A673 (cell line): Measurements from ENCODE around the gene HMGCS1. TPM values are rescaled to one million over a fixed set of nuclear protein-coding genes. Genes with fewer than 3 reads are reported as not detected.

ENCODE experiments used
- BruUV-seq: library from RNA; stranded (reverse); fragments of 400-500 nt; replicated peaks from 2 replicates; lab custom pipeline; 2021; lab: Mats Ljungman, UMichigan
- CTCF ChIA-PET: fragments of 300-600 bp; sonication (Branson Sonifier 250); formaldehyde crosslinking; loops from one replicate; lab custom pipeline; 2022; ENCODE audit warnings: antibody characterized with exemption; lab: Charles Lee
- POLR2A ChIA-PET: fragments of 300-600 bp; sonication (Branson Sonifier 250); formaldehyde crosslinking; loops from one replicate; lab custom pipeline; 2022; ENCODE audit warnings: antibody characterized with exemption; ENCODE audit not compliant: low non-redundant PET; lab: Charles Lee
- DNase-seq: peaks from one replicate; pipeline ENCODE4 v3.0.0-alpha.2; 2015; ENCODE audit warnings: low spot score
- H3K27ac ChIP-seq: fragments of 200-600 bp; sonication (generic); 2 replicates; pipeline ENCODE4 v1.5.1; 2016; ENCODE audit warnings: mixed run types, low read depth, mild to moderate bottlenecking, mixed read lengths, antibody characterized with exemption, low read length; ENCODE audit not compliant: poor library complexity, severe bottlenecking
- H3K27me3 ChIP-seq: fragments of 200-600 bp; sonication (generic); replicated peaks from 2 replicates; pipeline ENCODE4 v1.6.1; 2017; ENCODE audit warnings: mixed run types, low read depth, mild to moderate bottlenecking, mixed read lengths, antibody characterized with exemption, low read length; ENCODE audit not compliant: insufficient read depth, poor library complexity
- H3K36me3 ChIP-seq: fragments of 200-600 bp; sonication (generic); 2 replicates; pipeline ENCODE4 v1.6.1; 2016; ENCODE audit warnings: mixed run types, mild to moderate bottlenecking, mixed read lengths, antibody characterized with exemption, low read length; ENCODE audit not compliant: insufficient read depth, poor library complexity, severe bottlenecking
- H3K4me1 ChIP-seq: fragments of 200-600 bp; sonication (generic); 2 replicates; pipeline ENCODE4 v1.6.1; 2017; ENCODE audit warnings: mixed run types, mild to moderate bottlenecking, mixed read lengths, antibody characterized with exemption, low read length; ENCODE audit not compliant: insufficient read depth, poor library complexity, severe bottlenecking
- H3K4me3 ChIP-seq: fragments of 200-600 bp; sonication (generic); 2 replicates; pipeline ENCODE4 v1.5.1; 2016; ENCODE audit warnings: low read depth, mixed run types, mild to moderate bottlenecking, mixed read lengths, low read length; ENCODE audit not compliant: poor library complexity, severe bottlenecking
- H3K9me3 ChIP-seq: fragments of 200-600 bp; sonication (generic); 2 replicates; pipeline ENCODE4 v1.6.1; 2016; ENCODE audit warnings: mixed run types, low read depth, mild to moderate bottlenecking, mixed read lengths, antibody characterized with exemption, low read length; ENCODE audit not compliant: poor library complexity, severe bottlenecking
- CTCF ChIP-seq: fragments of 300-800, 200-600 bp; sonication (generic); conservative IDR thresholded peaks from 2 replicates; pipeline ENCODE4 v1.5.1; 2017; ENCODE audit warnings: low read depth, mild to moderate bottlenecking, antibody characterized with exemption, low read length, moderate library complexity, mixed read lengths
- EZH2 ChIP-seq: fragments of 200-600 bp; sonication (generic); IDR thresholded peaks from 2 replicates; pipeline ENCODE4 v1.6.1; 2017; ENCODE audit warnings: borderline replicate concordance, low read depth, mild to moderate bottlenecking, mixed read lengths, antibody characterized with exemption, low read length; ENCODE audit not compliant: poor library complexity, severe bottlenecking
- intact Hi-C: fragments of 100-400 bp; cut with micrococcal nuclease; formaldehyde crosslinking; loops from one replicate; pipeline ENCODE4 v1.10.0; 2022; ENCODE audit not compliant: unreplicated experiment
- total RNA-seq: library from RNA; stranded (reverse); gene quantifications from 2 replicates; pipeline ENCODE4 v1.2.3, GENCODE V29; 2021

HMGCS1 gene
- total RNA-seq, 1 experiment from 2014 or later = 162 TPM

GRCh38 chr5:43256261-43256966 lies 56.8 kb downstream of the HMGCS1 start:
- H3K27ac ChIP-seq = no peak overlapping the region
- H3K36me3 ChIP-seq = no peaks in the 10 kb centered on the region
- no peaks in the 10 kb centered on the region for H3K4me1 ChIP-seq
- H3K9me3 ChIP-seq = no peaks in the 10 kb centered on the region
- no peak overlapping the region for H3K4me3 ChIP-seq
- ChIA-PET POLR2A (no interaction called here), CTCF (no interaction called here)
- no peak for TF ChIP-seq EZH2
- no peak for TF ChIP-seq CTCF
- BruUV-seq = no TSS peak
- H3K27me3 ChIP-seq = no peaks in the 10 kb centered on the region
- no peak for DNase-seq
- intact Hi-C loops = no loop called here

GRCh38 chr5:43255704-43256103 lies 57.5 kb downstream of the HMGCS1 start:
- no peak for DNase-seq
- H3K4me3 ChIP-seq = no peak overlapping the region
- intact Hi-C loops = no loop called here
- TF ChIP-seq EZH2 (no peak), CTCF (no peak)
- H3K27ac ChIP-seq = no peak overlapping the region
- ChIA-PET CTCF (no interaction called here), POLR2A (no interaction called here)
- H3K4me1 ChIP-seq = no peaks in the 10 kb centered on the region
- no peaks in the 10 kb centered on the region for H3K36me3 ChIP-seq
- H3K27me3 ChIP-seq = no peaks in the 10 kb centered on the region
- no peaks in the 10 kb centered on the region for H3K9me3 ChIP-seq
- no TSS peak for BruUV-seq

- intact Hi-C loops = no loop called here
- ChIA-PET CTCF (no interaction called here), POLR2A (no interaction called here)
- no peak for DNase-seq
- no peaks in the 10 kb centered on the region for H3K9me3 ChIP-seq
- no peak overlapping the region for H3K4me3 ChIP-seq
- TF ChIP-seq EZH2 = no peak
- no peak for TF ChIP-seq CTCF
- BruUV-seq = no TSS peak
- no peak overlapping the region for H3K27ac ChIP-seq
- no peaks in the 10 kb centered on the region for H3K36me3 ChIP-seq
- H3K27me3 ChIP-seq = no peaks in the 10 kb centered on the region
- no peaks in the 10 kb centered on the region for H3K4me1 ChIP-seq
Observed at GRCh38 chr5:43251754-43252153, 61.5 kb downstream of the HMGCS1 start.
